IPS-18c (cell line): ENCODE results near the gene TULP3.
A peak's percentile ranks its signal among the peaks of the same experiment; 100 is the strongest.

Experiments used
- H3K4me3 ChIP-seq: 2 replicates; pipeline ENCODE4 v1.7.0; 2013; ENCODE audit warnings: low read depth, mild to moderate bottlenecking, low read length, moderate library complexity; ENCODE audit not compliant: insufficient read depth
- H3K9me3 ChIP-seq: one replicate; pipeline ENCODE4 v1.6.1; 2013; ENCODE audit warnings: mild to moderate bottlenecking, low read length, moderate library complexity; ENCODE audit not compliant: control insufficient read depth, insufficient read depth

TULP3 gene

GRCh38 chr12:2955888-2956287 is 65.2 kb downstream of the TULP3 start:
- H3K9me3 ChIP-seq, result peaks cover 2% of the 10 kb centered on the region
- H3K4me3 ChIP-seq, result 0 out of 2 replicates have a peak overlapping the region, but pooled peaks have one; percentile 0

DNA sequence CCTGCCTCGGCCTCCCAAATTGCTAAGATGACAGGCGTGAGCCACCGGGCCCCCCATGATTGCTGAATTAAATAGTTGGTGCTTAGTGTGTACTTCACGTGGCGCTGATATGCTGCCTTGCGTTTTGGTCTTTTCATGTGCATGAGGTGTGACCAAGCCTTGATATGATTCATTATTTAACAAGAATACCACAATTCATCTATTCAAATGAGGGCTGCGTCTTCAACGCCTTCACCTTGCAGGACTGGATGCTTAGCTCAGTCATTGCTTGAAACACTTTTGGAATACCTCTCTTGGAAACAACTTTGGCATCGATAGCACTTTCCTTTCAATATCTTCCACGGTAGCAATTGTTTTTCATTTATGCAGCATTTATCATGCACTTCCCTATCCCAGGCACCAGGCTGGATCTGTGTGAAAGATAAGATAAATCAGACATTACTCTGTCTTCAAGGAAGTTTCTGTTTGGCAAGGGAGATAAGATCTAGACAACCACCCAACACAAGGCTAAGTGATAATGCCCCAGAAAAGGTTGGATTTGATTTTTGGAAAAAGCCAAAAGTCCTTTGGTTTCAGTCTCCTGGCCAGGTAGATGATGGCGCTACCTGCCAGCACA is 67.2 kb downstream of the TULP3 start:
- Histone ChIP-seq H3K4me3 (peak overlapping the region; percentile 83), H3K9me3 (no peaks in the 10 kb centered on the region)

- Histone ChIP-seq H3K4me3 (peak overlapping the region; percentile 83), H3K9me3 (no peaks in the 10 kb centered on the region)
Measured at GRCh38 chr12:2958432-2959191, 67.9 kb downstream of the TULP3 start.

DNA sequence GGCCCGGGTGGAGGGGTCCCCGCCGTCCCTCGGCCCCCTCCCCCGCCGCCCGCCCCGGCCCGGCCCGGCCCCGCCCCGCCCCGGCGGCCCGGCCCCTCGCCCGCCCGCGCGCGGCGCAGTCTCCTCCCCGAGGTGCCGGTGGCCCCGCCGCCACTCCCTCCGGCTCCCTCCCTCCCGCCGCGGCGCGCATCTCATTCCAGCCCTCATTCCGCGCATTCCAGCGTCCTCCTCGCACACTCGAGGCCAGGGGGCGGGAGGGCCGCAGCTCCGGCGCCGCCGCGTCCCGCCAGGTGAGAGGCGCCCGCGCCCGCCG is 68.5 kb downstream of the TULP3 start, which contains the start of gene TEAD4:
TSS of gene TEAD4 (plus strand) at position 206 of the 313 bp plus-strand sequence.
- Histone ChIP-seq H3K4me3 (peak within 1 kb of the TSS; percentile 83), H3K9me3 (no peaks in the 10 kb centered on the region)

GRCh38 chr12:2959505-2960389 is 69.1 kb downstream of the TULP3 start:
- peak overlapping the region; percentile 83 for H3K4me3 ChIP-seq

DNA sequence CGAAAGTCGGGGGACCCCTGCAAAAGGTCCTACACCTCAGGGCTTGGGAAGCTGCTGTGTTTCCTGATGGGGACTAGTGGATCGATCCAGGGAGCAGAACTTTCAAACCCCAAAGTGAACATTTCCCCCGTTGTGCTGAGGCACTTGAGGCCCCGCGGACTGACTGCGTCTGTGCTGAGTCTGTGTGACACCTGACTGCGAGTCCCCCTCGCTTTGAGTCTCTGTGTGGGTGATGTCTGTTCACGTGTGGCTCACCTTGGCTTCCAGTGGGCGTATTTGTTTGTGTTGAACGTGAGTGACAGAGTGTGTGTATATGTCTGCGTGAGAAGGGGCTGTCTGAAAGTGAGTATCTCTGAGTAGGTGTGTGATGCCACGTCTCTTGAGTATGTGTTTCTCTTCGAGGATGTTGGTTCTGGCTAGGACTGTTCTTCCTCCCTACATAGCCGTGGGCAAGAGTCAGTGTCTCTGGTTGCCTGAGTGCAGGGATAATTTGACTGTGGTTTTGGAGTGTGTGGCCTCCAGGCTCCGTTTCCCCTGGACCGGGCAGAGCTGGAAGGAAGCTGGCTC is 69.8 kb downstream of the TULP3 start:
- H3K9me3 ChIP-seq, result no peaks in the 10 kb centered on the region
- peak overlapping the region; percentile 83 for H3K4me3 ChIP-seq

More at GRCh38 chr12:2959505-2960389, 69.1 kb downstream of the TULP3 start:
- no peaks in the 10 kb centered on the region for H3K9me3 ChIP-seq

GRCh38 chr12:2960996-2961616 is 70.4 kb downstream of the TULP3 start:
- peak overlapping the region; percentile 83 for H3K4me3 ChIP-seq

GRCh38 chr12:2961705-2962104 is 71.0 kb downstream of the TULP3 start:
- 0 out of 2 replicates have a peak overlapping the region, but pooled peaks have one; percentile 83 for H3K4me3 ChIP-seq

More at GRCh38 chr12:2960996-2961616, 70.4 kb downstream of the TULP3 start:
- no peaks in the 10 kb centered on the region for H3K9me3 ChIP-seq

GRCh38 chr12:2963154-2963759 is 72.6 kb downstream of the TULP3 start:
- no peak overlapping the region; the same call in 1 of the 2 replicates for H3K4me3 ChIP-seq
- no peaks in the 10 kb centered on the region for H3K9me3 ChIP-seq

More at GRCh38 chr12:2961705-2962104, 71.0 kb downstream of the TULP3 start:
- H3K9me3 ChIP-seq, result no peaks in the 10 kb centered on the region

DNA sequence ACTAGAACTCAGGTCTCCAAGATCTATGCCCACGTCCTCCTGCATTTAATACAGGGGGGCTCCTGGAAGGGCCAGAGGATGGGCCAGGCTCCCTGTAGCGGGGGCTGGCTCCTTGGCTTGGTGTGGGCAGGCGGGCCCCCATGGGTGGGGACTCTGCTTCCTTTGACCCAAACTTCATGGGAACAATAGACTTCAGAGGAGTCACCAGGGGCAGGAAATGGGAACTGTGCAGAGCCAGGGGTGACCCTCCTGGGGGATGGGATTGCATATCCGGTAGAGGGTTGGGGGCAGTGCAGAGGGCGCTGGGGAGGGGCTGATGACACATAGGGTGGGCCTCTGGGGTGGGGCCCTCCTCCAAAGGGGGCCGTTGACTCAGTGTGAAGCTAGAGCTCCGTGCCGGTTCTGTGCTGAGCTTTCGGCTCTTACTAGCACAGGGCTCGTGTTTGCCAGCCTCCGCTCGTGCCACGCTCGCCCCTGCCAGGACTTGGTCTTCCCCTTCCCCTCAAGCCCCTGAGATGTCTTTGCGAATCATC is 73.1 kb downstream of the TULP3 start:
- no peaks in the 10 kb centered on the region for H3K9me3 ChIP-seq
- H3K4me3 ChIP-seq, result 0 out of 2 replicates have a peak overlapping the region, but pooled peaks have one; percentile 28

GRCh38 chr12:2967651-2968050 is 77.0 kb downstream of the TULP3 start:
- Histone ChIP-seq H3K4me3 (no peak overlapping the region), H3K9me3 (no peaks in the 10 kb centered on the region)

GRCh38 chr12:2970744-2971143 is 80.1 kb downstream of the TULP3 start:
- no peak overlapping the region for H3K4me3 ChIP-seq
- H3K9me3 ChIP-seq, result no peaks in the 10 kb centered on the region

DNA sequence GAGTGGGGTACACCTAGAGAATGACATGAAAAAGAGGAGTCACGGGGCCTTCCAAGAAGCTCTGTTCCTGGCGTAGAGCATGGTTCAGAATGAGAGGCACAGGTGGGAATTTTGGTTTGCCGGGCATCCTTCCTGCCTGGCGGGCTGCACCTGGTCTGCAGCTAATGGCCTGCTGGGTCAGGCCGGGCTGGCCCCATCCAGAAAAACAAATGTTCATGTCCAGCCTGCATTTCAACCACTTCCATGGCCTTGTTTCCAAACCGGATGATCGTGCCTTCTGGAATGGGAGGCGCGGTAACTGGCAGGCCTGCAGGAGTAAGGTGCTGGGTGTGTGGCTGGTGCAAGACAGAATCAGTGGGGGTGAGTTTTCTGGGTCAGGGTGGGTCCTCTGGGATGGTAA is 82.9 kb downstream of the TULP3 start:
- H3K9me3 ChIP-seq, result no peaks in the 10 kb centered on the region
- no peak overlapping the region for H3K4me3 ChIP-seq

DNA sequence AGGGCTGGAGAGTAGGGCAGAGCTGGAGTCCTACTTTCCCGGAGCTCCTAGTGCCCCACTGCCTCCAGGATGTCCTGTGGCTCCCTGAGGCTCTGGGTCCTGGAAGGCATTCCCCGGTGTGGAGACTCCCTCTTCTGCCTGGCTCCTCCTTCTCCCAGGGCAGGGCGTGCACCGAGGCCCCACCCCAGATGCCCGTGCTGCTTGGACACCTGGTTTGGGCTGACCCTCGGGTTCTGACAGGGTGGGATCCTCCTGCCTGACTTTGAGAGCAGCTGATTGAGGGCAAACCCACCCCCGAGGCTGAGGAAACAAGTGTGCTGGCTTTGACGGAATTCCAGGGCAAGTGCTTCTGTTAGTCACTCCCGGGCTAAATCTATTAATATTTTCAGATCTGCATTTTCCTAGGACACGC is 83.9 kb downstream of the TULP3 start:
- H3K4me3 ChIP-seq, result no peak overlapping the region

DNA sequence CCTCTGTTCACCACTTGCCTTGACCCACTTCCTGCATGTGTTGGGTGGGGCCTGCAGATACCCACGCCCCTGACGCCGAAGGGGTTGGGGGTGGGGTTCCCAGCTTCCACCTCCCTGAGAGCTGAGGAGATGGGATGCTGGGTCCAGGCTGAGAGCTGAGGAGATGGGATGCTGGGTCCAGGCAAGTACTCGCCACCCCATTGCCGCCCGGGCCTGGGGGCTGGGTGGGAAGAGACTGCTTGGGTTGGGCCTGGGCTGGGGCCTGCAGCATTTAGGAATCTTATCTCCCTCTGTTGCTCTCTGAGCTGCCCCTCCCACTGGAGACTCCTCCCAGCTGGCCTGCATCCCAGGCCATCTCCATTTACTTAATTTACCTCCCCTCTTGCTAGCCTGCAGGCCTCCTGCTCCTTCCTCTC is 85.9 kb downstream of the TULP3 start:
- no peaks in the 10 kb centered on the region for H3K9me3 ChIP-seq
- H3K4me3 ChIP-seq, result no peak overlapping the region

More for the DNA sequence above, 83.9 kb downstream of the TULP3 start:
- no peaks in the 10 kb centered on the region for H3K9me3 ChIP-seq

- H3K4me3 ChIP-seq, result no peak overlapping the region
Measured at GRCh38 chr12:2977776-2978175, 87.1 kb downstream of the TULP3 start.

More at GRCh38 chr12:2977776-2978175, 87.1 kb downstream of the TULP3 start:
- H3K9me3 ChIP-seq, result no peaks in the 10 kb centered on the region
